NCI-H1417 (cell line): ENCODE results near the gene DGKG.

Source experiments
- DNase-seq, 3 experiments: peaks; one replicate each; lab custom pipeline; 2025; lab: John Stamatoyannopoulos, UW

The DGKG gene

DNA sequence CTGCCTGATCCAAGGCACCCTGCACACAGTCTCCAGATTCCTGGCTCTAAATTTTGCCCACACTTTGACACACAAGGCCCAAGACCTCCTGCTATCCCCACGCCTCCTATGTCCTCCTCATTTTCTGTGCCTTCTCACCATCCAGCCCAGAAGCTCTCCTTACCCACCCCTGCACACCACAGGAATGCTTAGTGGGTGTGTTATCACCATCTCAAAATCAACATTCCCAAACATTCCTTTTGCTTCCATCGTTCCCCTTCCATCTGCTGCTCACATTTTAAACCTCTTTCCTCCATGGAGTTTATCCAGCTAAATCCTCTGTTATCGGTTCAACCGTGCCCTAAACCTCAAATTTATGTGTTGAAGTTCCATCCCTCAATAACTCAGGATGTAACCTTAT is 43.9 kb downstream of the DGKG start:
- no peak for DNase-seq

DNA sequence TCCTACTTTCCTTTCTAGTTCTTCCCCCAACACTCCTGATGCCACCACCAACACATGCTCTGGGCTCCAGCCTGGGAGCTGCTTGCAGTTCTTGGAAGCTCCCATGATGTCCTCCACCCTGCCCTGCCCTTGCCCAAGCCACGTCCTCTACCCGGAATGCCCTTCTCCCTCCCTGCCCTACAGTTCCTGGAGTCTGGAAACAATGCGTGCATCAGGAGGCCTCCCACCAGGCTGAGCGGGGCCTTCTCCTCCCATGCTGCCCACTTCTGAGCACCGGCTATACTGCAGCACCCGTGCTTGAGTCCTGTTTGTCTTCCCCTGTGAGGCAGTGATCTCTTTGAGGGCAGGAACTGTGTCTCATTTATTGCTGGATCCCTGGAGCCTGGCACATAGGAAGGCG is 44.6 kb downstream of the DGKG start:
- no peak for DNase-seq

DNA sequence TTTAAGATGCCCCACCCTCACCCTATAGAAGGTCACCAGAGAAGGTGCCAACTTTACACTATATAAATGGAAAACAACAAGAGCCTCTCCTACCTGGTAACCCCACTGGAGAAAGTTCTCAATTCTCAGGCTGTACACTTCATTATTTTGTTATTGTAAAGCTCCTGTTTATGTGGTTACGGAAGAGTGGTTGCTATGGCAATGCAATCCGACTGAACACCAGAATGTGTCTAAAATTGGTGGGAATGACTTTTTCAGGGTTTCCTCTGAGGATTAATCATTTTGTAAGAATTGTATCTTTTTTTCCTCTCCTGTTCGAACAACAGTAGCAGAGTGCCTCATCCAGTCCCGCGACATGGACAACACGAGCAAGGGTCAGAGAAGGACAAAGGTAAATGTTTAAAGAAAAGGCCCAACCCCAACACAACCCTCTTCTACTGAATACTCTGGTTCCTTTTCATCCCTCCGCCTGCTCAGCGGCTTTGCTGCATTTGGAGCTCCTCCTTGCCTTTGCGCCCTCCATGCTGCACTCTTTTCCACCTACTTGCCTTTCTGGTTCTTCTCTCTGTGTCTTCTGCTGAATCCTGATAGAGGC is 45.3 kb downstream of the DGKG start:
- DNase-seq, result no peak

DNA sequence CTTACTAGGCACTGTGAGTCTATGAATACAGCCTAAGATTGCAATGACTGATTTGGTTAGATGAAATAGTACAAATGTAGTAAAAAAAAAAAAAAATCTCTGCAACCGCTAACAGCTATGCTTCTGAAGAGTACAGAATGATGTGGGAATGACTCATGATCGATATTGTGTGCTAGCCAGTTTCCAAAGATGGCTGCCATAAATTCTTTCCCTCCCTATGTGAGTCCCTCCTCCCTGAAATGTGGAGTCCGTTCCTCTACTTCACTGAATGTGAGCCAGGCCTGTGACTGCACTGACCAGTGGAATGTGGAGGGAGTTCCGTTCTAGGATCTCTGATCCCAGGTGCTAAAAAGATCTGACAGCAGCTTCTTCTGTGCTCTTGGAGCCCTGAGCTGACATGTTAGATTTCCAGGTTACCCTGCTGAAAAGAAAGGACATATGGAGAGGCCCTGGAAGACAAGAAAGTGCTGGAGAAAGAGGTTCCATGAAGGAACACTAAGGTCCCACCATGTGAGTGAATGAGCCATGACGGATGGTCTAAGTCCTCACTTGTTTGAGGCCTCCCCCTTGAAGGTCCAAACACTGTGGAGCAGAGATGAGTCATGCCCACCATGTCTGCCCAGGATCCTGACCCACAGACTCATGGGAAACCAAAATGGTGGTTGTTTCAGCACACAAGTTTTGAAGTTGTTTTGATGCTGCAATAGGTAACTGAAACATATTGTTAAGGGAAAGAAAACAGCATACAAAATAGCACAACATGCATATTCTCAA is 46.3 kb downstream of the DGKG start:
- no peak for DNase-seq

DNA sequence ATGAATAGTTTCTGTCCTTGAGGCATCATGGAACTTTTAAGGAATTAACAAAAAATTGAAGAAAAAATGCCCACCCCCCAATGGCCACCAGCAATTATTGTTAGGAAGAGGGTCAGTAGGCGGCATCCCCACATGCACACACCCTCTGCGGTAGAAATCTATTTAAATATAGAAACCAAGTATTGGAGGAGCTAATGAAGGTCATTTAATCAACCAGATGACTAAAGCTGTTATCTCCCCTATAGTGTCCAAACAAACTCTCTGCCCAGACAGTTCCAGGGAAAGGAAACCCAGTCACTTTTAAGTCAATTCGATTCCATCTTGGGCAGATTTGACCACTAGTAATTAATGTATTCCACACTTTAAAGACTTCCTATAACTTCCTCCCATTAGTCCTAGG is 47.1 kb downstream of the DGKG start:
- no peak for DNase-seq

DNA sequence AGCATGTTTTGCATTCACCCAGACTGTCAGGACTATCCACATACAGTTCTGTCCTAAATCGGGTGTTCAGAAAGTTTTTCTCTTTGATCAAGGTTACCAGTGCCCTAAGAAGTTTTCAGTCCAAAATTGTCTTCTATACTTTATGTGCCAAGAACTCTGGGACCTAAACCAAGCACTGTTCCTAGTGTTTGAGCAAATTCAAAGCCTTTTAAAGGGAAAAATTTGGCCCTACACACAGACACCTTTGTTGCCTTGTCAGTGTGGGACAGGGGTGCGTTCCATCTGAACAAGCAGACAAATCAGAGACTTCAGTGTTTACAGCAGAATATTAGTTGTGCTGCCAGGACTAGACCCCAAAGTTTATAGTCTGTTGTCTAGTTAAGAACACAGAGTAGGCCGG is 50.6 kb downstream of the DGKG start:
- DNase-seq, result no peak

DNA sequence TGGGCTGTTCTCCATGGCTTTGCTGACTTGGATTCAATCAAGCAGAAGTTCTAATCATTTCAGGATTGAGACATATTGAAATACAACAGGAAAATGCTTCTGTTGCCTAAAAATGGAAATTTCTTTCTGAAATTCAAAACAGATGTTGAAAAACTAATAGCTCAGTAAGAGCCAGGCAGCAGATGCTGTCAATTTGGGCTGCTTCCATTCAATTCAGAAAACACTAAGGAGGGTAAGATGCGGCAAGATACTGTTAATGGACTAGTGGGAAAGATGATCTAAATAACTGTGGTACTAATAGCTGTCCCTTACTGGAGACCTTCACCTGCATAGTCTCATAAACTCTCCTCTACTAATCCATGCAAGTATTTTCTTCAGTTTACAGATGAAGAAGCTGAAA is 53.5 kb downstream of the DGKG start:
- no peak for DNase-seq

DNA sequence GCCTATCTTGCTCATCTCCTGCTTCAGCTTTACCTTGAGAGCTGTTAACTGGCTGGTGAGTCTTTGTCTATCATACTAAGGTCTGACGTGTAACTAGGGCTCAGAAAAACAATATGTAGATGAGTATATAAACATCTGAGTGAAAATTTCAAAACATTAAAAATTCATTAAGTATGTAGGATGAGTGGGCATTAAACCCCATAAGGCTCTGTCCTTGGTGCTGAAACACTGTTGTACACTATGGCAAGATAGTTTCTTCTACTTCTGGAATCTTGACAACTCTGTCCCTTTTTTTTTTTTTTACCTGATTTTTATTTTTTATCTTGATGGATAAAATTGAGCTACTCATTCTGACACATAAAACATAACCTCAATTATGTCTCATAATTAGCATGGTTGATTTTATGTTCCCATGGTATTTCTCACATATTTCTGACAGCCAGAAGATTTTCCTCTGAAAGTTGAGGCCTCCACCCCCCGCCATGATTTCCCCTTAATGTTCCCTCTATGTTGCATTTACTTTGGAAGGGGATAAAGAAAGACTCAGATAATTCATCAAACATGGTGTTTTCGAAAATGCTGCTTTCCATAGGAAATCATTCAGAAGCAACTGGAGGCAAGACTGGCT is 54.3 kb downstream of the DGKG start:
- no peak for DNase-seq

DNA sequence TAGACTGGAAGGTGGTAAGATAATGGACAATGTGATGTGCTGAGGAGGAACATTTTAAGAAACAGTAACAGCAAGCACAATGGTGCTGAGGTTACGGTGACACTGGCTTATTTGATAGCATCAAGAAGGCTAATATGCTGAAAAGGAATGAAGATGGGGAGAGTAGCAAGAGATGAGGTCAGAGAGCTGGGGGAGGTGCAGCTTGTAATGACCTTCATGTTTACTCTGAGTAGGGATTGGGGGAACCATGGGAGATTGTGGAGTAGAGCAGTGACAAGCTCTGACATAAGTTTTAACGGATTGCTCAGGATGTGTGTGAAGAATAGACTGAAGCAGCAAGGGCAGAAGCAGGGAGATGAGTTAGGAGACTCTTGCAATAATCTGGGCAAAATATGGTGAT is 56.7 kb downstream of the DGKG start:
- DNase-seq, result no peak

DNA sequence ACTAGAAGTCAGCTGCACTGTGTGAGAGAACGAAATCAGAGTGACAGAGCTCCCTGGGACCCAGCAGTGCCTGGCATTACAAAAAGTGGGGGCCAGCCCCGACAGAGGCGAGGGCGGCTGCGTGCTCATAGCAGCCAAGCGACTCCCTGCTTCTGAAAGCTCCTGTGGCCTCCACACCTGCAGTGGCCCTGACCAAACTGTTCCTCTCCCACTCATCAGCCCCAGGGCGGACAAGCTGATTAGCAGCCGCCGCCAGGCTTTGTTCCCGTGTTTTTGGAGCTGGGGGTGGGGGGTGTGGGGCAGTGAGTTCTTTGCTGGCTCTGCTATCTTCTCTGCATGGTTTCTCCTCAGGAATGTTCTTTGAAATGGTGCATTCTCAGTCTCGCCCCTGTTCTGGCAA is 58.1 kb downstream of the DGKG start:
- no peak for DNase-seq

DNA sequence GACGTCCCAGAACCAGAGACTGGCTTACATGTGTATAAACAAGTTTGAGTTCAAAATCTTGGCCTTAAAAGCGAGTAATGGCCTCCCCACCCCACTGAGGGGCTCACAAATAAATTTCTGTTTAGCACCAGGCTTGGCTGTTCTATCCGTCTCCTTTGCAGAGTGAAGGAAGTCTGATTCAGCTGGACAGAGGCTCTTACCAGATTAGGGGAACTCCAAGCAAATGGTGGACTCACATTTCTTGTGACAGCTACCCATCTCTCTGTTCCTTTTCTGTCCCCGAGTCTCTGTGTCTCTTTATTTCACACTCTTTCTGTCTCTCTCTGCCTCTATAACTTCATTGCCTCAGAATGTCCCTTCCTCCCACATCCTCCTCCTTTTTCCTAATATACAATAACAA is 62.7 kb downstream of the DGKG start:
- DNase-seq, result no peak

DNA sequence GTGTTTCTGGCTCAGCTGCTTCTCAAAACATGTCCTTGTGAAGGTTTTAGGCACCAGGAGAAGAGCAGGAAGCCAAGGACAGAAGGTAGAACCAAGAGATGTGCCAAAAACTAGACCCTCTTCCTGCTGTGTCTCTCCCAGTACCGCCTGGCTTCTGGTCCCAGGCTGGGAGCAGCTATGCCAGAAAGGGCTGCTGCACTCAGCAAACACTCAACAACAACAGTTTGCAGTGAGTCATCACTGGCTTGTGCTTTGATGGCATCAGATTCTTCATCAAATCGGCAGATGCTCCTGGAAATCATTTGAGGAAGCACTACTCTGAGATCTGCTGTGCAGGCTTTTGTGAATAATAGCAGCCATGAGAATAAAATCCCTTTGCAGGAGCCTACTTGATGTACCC is 63.2 kb downstream of the DGKG start:
- no peak for DNase-seq

DNA sequence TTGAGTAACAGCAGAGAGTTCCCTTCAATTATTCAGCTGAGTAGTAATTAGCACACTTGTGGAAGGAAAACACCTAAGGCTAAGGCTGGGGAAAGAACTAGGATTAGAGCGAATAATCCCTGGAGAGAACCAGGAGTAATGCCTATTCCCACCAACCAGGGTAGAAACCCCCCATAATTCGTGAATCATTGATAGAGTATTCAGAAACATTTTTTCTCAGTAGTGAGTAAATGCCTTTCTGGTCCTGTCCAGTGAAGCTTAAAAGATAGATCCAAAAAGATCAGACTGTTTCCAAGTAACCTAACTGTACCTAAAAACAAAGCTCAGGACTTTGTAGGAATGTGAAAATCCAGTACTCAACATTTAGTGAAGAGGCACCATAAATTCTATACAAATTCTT is 71.2 kb downstream of the DGKG start:
- no peak for DNase-seq

DNA sequence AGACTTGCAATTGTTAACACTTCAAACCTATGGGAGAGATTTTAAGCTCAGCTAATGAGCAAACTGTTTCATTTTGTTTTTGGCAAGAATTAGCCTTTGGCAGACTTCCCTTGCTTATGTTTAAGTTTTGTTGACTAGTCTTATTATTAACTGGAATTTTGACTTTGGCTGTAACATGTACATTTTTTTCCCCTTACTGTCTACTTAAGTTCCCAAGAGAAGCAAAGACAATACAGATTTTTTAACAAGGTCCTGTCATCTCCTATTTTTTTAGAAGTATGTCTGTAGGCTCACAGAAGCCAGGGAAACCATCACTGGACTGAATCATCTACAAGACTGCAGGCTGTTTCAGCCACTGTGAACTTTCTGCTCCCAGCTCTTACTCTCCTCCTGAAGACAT is 74.3 kb downstream of the DGKG start:
- no peak for DNase-seq

DNA sequence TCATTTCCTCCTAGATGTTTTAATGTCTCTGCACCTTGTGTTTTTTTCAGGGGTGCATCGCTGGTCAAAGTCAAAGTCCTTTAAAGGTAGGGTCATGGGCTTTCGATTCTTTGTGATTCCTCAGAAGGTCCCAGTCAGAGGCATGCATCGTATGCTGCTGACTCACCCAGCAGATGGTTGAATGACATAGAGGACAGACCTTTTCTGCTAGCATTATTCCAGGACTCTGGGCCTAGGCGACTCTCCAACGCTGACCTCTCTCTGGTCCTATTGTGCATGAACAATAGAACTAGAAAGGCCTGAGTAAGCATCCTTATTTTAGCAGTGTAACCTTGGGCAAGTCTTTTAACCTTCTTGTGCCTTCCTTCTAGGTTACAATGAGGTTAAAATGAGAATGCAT is 75.9 kb downstream of the DGKG start:
- DNase-seq, result no peak

DNA sequence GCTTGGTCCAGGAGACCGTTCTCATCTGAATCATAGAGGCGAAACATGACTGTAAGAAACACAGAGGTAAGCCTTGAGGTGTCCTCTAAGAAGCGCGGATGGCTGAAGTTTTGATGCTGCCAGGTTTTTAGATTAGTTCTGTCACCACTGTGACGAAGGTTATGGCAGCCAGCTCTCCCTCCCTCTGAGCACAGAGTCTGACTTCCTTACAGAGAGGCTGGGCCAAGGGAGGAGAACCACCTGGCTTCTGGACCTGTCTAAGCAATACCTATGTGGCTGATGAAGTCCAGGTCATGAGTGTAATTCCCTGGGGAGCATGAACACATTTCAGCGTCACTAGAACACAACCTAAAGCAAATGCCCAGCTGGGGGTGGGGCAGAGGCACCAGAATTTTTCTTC is 77.4 kb downstream of the DGKG start:
- no peak for DNase-seq

DNA sequence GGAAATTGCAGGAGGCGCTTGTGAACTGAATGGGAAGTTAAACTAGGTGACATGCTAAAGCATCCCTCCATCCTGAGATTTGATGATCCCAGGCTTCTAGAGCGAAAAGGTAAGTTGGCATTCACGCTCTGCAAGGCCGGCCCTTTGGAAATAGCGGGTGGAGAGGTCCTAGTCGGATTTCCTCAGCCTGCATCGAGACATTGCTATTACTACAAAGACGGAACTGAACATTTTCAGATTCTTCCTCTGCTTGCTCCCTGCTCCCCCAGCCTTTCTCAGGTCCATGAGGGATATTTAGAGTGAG is 77.7 kb downstream of the DGKG start:
- no peak for DNase-seq

DNA sequence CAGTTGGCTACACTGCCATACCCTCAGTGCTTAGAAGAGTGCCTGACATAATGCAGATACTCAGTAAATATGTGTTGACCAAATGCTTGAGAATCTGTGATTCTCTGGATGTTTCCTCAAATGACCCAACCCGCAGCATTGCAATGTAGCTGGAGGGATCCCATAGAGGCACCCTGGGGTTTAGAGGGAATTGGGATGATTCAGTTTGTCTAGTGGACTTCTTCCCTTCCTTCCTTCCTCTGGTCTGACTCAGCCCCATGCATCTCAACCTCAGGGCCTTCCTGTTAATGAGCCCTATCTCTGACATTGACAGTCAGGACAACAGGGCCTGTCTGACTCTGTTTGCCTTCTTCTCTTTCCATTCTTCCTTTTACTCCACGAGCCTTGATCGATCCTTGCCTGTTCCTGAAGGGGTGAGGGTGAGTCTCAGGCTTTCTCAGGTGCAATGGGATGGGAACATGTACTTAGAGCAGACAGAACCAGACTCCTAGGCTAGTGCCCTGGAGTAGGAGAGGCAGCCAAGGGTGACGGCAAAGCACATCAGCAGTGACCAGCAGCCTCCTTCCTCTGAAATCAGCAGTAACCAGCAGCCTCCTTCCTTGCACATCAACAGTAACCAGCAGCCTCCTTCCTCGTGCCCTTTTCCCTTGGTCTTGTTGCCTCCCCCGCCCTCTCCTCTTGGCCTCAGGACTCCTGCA is 78.2 kb downstream of the DGKG start:
- DNase-seq, result no peak

DNA sequence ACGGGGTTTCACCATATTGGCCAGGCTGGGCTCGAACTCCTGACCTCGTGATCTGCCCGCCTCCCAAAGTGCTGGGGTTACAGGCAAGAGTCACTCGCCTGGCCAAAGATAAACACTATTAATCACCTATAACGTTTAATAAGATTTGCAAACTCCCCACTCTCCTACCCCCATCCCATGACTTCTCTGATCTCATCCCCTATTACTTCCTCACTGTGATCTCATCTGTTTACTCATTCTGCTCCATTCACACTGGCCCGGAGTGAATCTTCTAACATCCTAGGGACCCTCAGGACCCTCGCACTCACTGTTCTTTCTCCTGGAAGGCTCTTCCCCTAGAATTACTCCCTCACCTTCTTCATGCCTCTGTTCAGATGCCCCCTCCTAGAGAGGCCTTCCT is 78.9 kb downstream of the DGKG start:
- no peak for DNase-seq

DNA sequence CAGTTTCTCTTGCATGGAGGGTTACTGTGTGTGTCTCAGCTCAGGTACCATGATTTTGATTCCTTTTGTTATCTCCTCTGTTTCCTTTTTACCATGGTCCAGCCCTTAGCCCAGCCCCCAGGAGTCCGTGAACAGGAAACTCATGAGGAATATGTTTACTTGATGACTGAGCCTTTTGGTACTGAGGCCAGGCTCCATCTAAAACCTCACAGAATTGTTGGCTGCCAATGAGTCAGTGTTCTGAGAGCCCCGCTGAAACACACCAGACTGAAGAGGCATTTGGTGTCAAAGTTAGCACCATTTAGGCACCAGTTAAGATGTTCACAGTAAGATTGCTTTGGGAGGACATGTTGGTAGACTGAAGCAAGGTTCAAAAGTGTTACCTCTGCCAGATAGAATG is 80.9 kb downstream of the DGKG start:
- no peak for DNase-seq

DNA sequence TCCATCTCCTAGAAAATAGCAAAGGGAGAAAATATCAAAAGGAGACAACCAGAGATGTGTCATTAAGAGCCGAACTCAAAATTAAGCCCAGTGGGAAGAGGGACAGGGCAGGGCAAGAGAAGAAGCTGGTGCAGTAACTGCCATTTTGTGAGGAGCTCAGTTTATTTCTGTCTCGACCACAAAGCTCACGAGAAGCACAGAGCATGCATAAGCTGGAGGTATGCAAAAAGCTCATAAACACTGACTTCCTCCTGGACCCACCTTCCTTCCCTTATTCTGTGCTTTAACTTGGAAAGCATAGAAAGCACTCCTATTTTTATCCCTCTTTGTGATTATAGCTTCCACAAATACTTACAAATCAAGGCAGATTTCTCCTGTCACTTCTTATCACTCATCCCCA is 81.3 kb downstream of the DGKG start:
- DNase-seq, result no peak

DNA sequence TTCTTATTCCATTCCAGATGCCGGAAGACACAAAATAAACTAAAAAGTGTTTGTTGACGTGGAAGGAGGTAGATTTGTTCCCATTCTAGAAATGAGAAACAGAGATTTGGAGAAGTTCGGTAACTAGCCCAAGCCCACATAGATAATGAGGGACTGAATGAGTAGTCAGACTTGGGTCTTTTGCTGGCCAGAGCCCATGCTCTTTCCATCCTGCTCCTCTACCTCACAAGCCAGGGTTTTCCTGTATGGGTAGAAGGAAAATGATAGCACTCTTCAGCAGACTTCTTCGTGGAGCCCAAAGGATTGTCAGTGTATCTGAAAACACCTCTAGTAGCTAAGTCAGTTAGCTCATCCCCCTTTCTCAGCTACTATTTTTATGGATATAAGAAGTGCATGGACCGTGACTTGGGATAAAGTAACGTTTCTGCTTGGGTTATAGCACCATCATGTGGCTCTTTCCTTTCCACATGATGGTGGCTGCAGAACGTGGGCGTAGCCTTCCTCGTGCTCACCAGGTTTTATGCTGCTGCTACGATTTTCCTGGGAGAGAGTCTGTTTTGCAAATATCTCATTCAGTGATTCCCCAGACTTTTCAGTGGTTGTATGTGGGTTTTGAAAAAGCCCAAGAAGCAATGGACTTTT is 84.6 kb downstream of the DGKG start:
- peak; percentile 40 to 78 (median 46) for DNase-seq

DNA sequence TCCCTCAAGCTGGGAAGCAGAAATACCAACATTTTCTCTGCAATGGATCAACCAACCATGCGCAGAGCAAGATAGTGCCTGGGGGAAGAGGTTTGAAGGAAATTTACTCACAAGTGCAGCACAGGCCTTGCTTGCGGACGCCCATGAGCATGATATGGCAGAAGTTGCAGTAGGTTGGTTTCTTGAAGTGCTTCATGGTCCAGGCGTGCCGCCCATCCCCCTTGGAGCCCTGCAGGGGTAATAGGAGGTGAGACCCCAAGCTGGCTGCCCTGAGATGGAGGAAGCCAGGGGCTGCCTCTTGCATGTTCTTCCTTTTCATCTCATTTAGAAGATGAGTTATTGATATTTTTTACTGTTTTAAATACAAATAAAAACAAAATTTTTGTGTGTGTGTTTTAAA is 86.6 kb downstream of the DGKG start:
- no peak for DNase-seq
